Stimulated activated CD4-positive, alpha-beta T cell treated with anti-CD3 and anti-CD28 coated beads, Interleukin-12 subunit alpha, Interleukin-12 subunit beta, amount 100 ng/mL, for 48 hours (primary cell): Measurements from ENCODE around the gene TRIM50.
A peak's percentile ranks its signal among the peaks of the same experiment; 100 is the strongest.
"Not testable (repeated sequence)": the region's sequence is repeated elsewhere in the genome, so short reads cannot be mapped to it uniquely, and the experiment has no call there.

ENCODE experiments used
- DNase-seq, 3 donors: peaks; one replicate each; pipeline ENCODE4 v3.0.0-alpha.2; 2020; ENCODE audit warnings: low read depth in 2 of 3, low spot score in 1 of 3

TRIM50 gene

GRCh38 chr7:73350306-73351068 is 22.6 kb upstream of the TRIM50 start:
- DNase-seq = no peak

DNA sequence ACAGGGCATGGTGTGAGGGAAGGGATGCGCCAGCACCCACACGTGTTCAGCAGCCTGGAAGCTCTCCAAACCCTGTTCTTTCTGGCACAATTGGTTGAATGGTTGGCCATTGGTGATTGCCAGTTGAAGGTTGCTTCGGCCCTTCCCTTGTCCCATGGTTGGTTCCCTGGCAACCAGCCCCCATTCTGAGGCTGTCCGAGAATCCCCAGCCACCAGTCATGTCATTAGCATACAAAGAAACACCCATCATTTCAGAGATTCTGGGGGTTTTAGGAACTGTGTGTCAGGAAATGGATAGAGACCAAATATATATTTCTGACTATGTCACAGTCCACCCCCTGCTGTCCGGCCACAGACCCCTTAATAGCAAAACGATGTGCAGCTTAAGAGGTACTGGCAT is 21.9 kb upstream of the TRIM50 start:
- no peak for DNase-seq

GRCh38 chr7:73345951-73346350 is 18.1 kb upstream of the TRIM50 start:
- no peak for DNase-seq

GRCh38 chr7:73345538-73345937 is 17.7 kb upstream of the TRIM50 start:
- DNase-seq = no peak

- no peak for DNase-seq
These were observed 15.9 kb upstream of the TRIM50 start for GRCh38 chr7:73343671-73344380.

GRCh38 chr7:73342645-73343044 is 14.8 kb upstream of the TRIM50 start:
- DNase-seq = no peak

GRCh38 chr7:73341877-73342276 is 14.0 kb upstream of the TRIM50 start:
- DNase-seq = no peak

- no peak for DNase-seq
These were observed 12.6 kb upstream of the TRIM50 start for GRCh38 chr7:73340514-73340913.

DNA sequence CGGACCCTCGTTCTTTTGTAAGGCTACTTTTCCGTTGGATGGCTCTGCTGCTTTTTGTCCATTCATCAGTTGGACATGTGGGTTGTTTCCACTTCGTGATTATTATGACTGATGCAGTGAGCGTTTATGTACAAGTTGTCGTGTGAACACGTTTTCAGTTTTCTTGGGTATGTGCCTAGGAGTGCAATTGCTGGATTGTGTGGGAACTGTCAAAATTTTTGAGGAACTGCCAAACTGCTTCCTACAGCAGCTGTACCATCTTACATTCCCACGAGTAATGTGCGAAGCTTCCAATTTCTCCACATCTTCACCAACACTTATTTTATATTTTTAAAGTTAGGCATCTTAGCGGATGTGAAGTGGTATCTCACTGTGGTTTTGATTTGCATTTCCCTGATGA is 10.4 kb upstream of the TRIM50 start:
- DNase-seq = no peak

GRCh38 chr7:73332447-73332846 is 4.6 kb upstream of the TRIM50 start:
- DNase-seq = no peak

DNA sequence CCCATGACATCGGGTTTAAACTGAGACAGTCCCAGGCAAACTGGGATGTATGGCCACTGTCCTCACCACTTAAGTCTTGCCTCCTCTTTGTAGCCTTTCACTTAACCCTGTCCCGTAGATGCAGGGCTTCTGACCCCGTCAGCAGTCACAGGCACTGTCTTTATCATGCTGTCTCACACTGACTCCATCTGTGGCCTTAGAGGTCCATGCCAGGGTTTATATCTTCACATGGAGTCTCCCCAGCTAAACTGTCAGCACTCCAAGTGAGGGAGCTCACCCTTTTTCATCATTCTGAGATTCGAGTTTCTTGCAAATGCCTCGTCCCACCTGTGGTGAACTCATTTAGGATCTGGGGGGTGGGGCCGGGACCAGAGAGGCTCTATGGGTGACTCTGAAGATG is 2.9 kb upstream of the TRIM50 start:
- no peak for DNase-seq

DNA sequence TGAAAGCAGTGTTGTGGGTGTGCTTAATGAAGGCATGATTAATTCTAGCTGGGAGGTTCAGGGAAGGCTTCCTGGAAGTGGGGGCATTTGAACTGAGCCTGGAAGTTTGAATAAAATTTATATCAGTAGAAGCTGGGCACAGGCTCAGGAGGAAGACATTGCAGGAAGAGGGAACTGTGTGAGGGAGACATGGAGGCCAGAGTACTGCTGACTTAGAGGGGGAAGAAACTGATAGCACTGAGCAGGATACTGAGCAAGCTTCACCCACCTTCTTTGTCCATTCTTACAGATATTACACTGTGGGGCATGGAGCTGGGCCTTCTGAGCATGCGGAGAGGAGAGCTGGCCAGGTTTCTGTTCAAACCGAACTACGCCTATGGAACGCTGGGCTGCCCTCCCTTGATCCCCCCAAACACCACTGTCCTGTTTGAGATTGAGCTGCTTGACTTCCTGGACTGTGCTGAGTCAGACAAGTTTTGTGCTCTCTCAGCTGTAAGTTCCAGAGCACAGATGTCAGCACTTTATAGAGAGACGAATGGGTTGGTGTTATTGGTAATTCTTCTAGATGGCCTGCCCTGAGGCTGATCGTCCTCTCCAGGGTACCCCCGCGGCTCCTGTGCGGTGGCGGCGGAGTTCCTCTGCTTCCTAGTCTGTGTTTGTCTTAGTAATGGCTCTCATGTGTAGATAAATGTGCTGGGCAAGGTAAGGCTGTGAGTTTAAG is 2.1 kb upstream of the TRIM50 start:
- DNase-seq = no peak

- DNase-seq = no peak
These were observed 814 bp upstream of the TRIM50 start for GRCh38 chr7:73328696-73329095.

GRCh38 chr7:73327449-73327848 is 433 bp downstream of the TRIM50 start:
- DNase-seq = not testable (repeated sequence)

GRCh38 chr7:73325424-73325823 is 2.5 kb downstream of the TRIM50 start:
- DNase-seq = not testable (repeated sequence)

DNA sequence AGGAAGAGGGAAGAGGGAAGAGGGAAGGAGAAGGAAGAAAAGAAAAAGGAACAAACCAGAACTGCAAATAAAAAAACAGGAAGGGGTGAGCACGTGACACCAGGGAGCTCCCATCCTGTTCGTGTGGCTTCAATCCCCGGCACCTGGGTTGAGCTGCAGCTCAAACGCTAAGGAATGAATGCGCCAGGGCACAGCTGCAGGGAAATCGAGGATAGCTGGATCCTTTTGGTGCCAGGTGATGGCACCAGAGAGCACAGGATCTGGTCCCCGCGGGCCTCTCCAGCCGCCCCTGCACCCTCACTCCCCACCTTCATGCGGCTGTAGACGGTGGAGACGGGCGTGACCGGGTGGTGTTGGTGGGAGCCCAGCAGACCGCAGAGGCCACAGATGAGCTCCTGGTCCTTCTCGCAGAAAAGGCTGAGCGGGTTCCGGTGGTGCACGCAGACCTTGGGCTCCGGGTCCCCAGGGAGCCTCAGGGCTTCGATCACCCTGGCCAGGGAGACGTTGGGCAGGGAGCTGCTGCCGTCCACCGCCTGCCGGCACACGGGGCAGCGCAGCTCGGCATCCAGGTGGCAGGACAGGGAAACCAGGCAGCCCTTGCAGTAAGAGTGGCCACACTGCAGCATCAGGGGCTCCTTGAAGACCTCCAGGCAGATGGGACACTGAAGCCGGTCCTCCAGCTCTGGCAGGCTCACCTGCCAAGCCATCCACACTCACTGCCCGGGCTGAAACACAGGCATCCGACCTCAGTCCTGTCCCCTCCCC is 3.6 kb downstream of the TRIM50 start:
- peak; percentile 14 to 40 (median 32) for DNase-seq

DNA sequence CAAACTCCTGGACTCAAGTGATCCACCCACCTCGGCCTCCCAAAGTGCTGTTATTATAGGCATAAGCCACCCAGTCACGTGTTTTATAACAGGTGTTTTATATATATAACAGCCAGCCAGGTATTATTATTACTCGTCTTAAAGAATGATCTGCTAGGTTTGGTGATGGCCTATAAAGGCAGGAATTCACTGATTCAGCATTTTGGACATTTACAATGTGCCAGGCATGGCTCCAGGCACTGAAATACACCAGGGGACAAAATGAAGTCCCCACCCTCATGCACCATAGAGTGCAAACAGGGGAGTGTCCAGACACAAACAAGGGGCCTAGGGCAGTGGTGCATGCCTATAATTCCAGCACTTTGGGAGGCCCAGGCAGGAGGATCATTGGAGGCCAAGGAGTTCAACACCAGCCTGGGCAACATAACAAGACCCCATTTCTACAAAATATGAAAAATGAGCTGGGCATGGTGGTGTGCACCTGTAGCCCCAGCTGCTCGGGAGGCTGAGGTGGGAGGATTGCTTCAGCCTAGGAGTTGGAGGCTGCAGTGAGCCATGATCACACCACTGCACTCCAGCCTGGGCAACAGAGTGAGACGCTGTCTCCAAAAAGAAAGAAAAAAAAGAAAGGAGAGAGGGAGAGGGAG is 4.3 kb downstream of the TRIM50 start:
- DNase-seq = not testable (repeated sequence)

- not testable (repeated sequence) for DNase-seq
These were observed 7.9 kb downstream of the TRIM50 start for GRCh38 chr7:73320009-73320408.

GRCh38 chr7:73319541-73319940 is 8.3 kb downstream of the TRIM50 start:
- DNase-seq = not testable (repeated sequence)

GRCh38 chr7:73318656-73319204 is 9.2 kb downstream of the TRIM50 start:
- not testable (repeated sequence) for DNase-seq
